WTC11 (cell line): ENCODE data around the gene FXYD5.

Source experiments
- CTCF ChIP-seq: fragments of 200-600 bp; IDR thresholded peaks from 2 replicates; pipeline ENCODE4 v1.8.0; 2022; ENCODE audit warnings: antibody characterized with exemption
- MLX ChIP-seq: sonication (generic); formaldehyde crosslinking; IDR thresholded peaks from 2 replicates; pipeline ENCODE4 v1.8.1; 2023; ENCODE audit warnings: mild to moderate bottlenecking, missing genetic modification reagents, moderate library complexity
- STAT6 ChIP-seq: sonication (generic); formaldehyde crosslinking; conservative IDR thresholded peaks from 2 replicates; pipeline ENCODE4 v1.8.1; 2023; ENCODE audit warnings: mild to moderate bottlenecking, low read depth, missing genetic modification reagents, moderate library complexity

GRCh38 chr19:35138305-35138892, 16.1 kb upstream of the FXYD5 start, which contains the start of gene FXYD1:
- TF ChIP-seq CTCF (no peak), STAT6 (CRISPR knock-in tag) (no peak), MLX (CRISPR knock-in tag) (no peak)
